ENCODE measurements around the gene GATAD2A. TPM values are rescaled to one million over a fixed set of nuclear protein-coding genes. Genes with fewer than 3 reads are reported as not detected.

Gene GATAD2A
- total RNA-seq, 2 experiments from 2014 or later: 123 to 139 TPM

DNA sequence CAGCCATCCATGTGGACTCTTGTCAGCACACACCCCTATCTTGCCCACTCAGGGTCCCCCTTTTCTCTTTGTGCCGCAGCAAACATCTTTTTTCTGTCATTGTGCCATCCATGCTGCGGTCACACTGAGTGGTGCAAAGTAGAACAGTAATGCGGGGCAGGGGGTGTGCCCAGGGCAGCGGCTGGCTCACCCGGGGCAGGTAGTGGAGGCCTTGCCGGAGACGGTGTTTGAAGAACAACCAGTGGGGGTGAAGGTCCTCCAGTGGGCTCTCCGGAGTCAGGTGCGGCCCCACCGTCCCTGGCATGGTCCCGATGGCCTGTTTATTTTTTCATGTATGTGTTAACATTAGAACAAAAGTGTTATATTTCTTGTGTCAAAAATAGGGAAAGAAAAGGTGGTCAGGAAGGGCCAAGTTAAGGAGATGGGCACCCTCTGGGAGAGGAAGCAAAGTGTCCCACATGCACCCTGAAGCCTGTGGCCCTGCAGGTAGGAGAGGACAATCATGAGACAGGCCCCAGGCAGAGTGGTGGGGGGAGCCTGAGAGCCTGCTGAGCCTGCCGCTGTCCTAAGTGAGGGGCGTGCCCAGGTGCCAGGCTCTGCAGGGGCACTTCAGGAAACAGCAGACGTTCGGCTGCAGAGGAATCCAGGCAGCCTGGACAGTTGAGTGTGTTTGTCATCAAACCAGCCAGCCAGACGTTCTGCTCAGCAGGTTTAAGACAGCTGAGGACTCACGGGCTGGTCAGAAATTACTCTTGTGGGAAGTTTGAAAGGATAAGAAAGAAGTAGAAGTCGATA is 97.5 kb downstream of the GATAD2A start:
- Mint-ChIP-seq H3K27me3 (no peaks in the 10 kb centered on the region), H3K27ac (peak overlapping the region; percentile 20), H3K4me3 (no peak overlapping the region), H3K9me3 (ENCODE audit: low read depth) (no peaks in the 10 kb centered on the region), H3K4me1 (no peaks in the 10 kb centered on the region), H3K36me3 (ENCODE audit: low read depth) (peaks cover 41% of the 10 kb centered on the region)
- DNase-seq (no peak), ATAC-seq (no peak)
- CTCF ChIA-PET: interaction anchor here (2.1 kb wide), 1 partner anchor 12 kb away, joined by 7 read pairs; no protein-coding TSS in a partner anchor
- POLR2A ChIA-PET: no interaction called here
- intact Hi-C loops (cut with DNase I, micrococcal nuclease): no loop called here

DNA sequence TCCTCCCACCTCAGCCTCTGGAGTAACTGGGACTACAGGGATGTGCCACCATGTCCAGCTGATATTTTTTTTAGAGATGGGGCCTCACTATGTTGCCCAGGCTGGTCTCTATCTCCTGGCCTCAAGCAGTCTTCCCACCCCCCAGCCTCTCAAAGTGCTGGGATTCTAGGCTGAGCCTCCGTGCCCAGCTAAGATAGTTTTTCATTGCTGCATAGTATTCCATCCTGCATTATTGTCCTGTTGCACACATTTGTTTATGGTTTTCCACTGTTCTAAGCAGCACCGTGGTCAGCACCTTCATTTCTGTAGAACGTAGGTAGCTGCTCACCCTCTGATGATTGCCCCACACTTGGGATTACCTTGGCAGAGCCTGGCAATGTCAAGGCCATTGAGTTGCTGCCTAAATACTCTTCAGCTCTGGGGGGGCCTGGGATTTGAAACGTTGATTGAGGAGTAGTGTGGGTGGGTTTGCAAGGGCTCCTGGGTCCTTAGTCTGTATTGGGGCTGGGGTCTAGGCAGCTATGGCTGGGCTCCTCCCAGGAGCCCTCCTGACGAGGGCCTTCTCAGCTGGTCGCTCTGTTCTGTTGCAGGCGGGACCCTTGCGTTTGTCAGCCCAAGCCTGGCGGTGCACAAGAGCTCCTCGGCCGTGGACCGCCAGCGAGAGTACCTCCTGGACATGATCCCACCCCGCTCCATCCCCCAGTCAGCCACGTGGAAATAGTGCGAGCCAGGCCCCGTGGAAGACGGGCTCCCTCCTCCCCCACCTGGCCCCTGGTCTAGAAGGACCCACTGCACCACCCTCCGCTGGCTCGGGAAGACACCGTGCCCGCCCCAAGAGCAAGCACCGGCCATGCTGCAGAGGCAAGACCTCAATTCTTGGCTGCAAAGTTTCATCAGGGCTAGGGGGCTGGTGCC is 99.5 kb downstream of the GATAD2A start:
- ChIA-PET POLR2A (no interaction called here), CTCF (interaction anchor here (2.1 kb wide), 1 partner anchor 14 kb away, joined by 7 read pairs; no protein-coding TSS in a partner anchor)
- peaks cover 37% of the 10 kb centered on the region for H3K36me3 Mint-ChIP-seq (ENCODE audit: low read depth)
- ATAC-seq (no peak), DNase-seq (no peak)
- intact Hi-C loops (cut with DNase I, micrococcal nuclease): no loop called here
- no peaks in the 10 kb centered on the region for H3K9me3 Mint-ChIP-seq (ENCODE audit: low read depth)
- H3K4me1 Mint-ChIP-seq: no peaks in the 10 kb centered on the region
- H3K4me3 Mint-ChIP-seq: no peak overlapping the region
- no peaks in the 10 kb centered on the region for H3K27me3 Mint-ChIP-seq
- H3K27ac Mint-ChIP-seq: no peak overlapping the region

- no peaks in the 10 kb centered on the region for H3K9me3 Mint-ChIP-seq (ENCODE audit: low read depth)
- ChIA-PET POLR2A (no interaction called here), CTCF (no interaction called here)
- DNase-seq (no peak), ATAC-seq (no peak)
- intact Hi-C loops (cut with DNase I, micrococcal nuclease): no loop called here
- no peak overlapping the region for H3K4me3 Mint-ChIP-seq
- no peaks in the 10 kb centered on the region for H3K27me3 Mint-ChIP-seq
- H3K36me3 Mint-ChIP-seq (ENCODE audit: low read depth): peaks cover 35% of the 10 kb centered on the region
- no peaks in the 10 kb centered on the region for H3K4me1 Mint-ChIP-seq
- H3K27ac Mint-ChIP-seq: no peak overlapping the region
These were observed 100.3 kb downstream of the GATAD2A start for GRCh38 chr19:19505669-19506326.

DNA sequence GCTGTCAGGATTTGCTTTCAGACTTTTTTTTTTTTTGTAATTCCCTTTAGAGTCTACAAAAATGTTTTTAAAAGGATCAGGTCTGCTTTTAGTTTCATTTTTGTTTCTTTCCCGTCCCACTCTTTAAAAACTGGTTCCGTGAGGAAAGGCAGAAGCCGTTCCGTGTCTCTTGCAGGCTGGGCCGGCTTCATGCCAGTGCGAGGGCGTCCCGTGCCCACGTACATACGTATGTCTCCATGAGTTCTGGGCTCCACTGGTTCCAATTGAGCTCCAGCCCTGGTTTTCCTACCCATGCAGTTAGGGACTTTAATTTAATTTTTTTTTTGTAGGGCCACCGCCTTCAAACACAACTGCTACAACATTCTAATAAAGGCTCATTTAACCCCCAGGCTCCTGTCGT is 101.1 kb downstream of the GATAD2A start:
- intact Hi-C loops (cut with DNase I, micrococcal nuclease): no loop called here
- H3K27me3 Mint-ChIP-seq: no peaks in the 10 kb centered on the region
- ChIA-PET POLR2A (no interaction called here), CTCF (interaction anchor here (0.6 kb wide), 1 partner anchor 90 kb away, joined by 3 read pairs; no protein-coding TSS in a partner anchor)
- ATAC-seq (no peak), DNase-seq (no peak)
- peak overlapping the region; percentile 25 for H3K27ac Mint-ChIP-seq
- no peak overlapping the region for H3K4me3 Mint-ChIP-seq
- no peaks in the 10 kb centered on the region for H3K9me3 Mint-ChIP-seq (ENCODE audit: low read depth)
- H3K36me3 Mint-ChIP-seq (ENCODE audit: low read depth): peaks cover 30% of the 10 kb centered on the region
- no peaks in the 10 kb centered on the region for H3K4me1 Mint-ChIP-seq

- POLR2A ChIA-PET: no interaction called here
- intact Hi-C loops (cut with DNase I, micrococcal nuclease): no loop called here
- no peak for DNase-seq
- no peaks in the 10 kb centered on the region for H3K27me3 Mint-ChIP-seq
- peaks cover 23% of the 10 kb centered on the region for H3K36me3 Mint-ChIP-seq (ENCODE audit: low read depth)
- no peak for ATAC-seq
- no peaks in the 10 kb centered on the region for H3K4me1 Mint-ChIP-seq
- no peak overlapping the region for H3K27ac Mint-ChIP-seq
- CTCF ChIA-PET: no interaction called here
- H3K9me3 Mint-ChIP-seq (ENCODE audit: low read depth): no peaks in the 10 kb centered on the region
- H3K4me3 Mint-ChIP-seq: no peak overlapping the region
These were observed 101.9 kb downstream of the GATAD2A start for GRCh38 chr19:19507354-19507753.

DNA sequence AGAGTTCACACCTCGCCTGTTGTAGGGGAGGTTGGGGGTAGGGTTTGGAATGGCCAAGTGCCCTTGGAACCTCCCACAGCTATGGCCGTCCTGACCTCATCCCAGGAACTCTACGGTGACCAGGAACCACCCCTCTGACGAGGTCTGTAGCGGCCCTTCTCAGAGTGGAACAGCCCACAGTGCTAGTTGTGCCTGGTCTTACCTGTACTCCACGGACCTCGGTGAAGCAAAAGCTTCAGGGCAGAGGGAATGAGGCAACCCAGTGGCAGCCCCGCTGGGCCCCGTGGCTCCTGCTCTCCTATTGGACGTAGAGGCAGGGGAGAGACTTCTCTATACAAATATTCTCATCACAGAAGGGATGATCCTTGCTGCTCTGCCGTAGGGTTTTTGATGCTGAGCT is 102.7 kb downstream of the GATAD2A start:
- CTCF ChIA-PET: interaction anchor here (0.7 kb wide), 1 partner anchor 487 kb away, joined by 3 read pairs; no protein-coding TSS in a partner anchor
- no peaks in the 10 kb centered on the region for H3K9me3 Mint-ChIP-seq (ENCODE audit: low read depth)

GRCh38 chr19:19510432-19510831 is 105.0 kb downstream of the GATAD2A start:
- peaks cover 2% of the 10 kb centered on the region for H3K4me1 Mint-ChIP-seq
- H3K36me3 Mint-ChIP-seq (ENCODE audit: low read depth): peaks cover 14% of the 10 kb centered on the region
- POLR2A ChIA-PET: no interaction called here
- DNase-seq (no peak), ATAC-seq (no peak)
- no peaks in the 10 kb centered on the region for H3K9me3 Mint-ChIP-seq (ENCODE audit: low read depth)
- intact Hi-C loops (cut with DNase I, micrococcal nuclease): no loop called here
- H3K27me3 Mint-ChIP-seq: no peaks in the 10 kb centered on the region
- no peak overlapping the region for H3K4me3 Mint-ChIP-seq
- CTCF ChIA-PET: interaction anchor here (0.7 to 1.6 kb wide), 3 partner anchors 31 to 109 kb away, joined by 3 to 4 read pairs (median 3); no protein-coding TSS in a partner anchor
- H3K27ac Mint-ChIP-seq: no peak overlapping the region

More for the DNA sequence above, 102.7 kb downstream of the GATAD2A start:
- Mint-ChIP-seq H3K36me3 (ENCODE audit: low read depth) (peaks cover 15% of the 10 kb centered on the region), H3K27me3 (no peaks in the 10 kb centered on the region), H3K4me3 (no peak overlapping the region), H3K4me1 (no peaks in the 10 kb centered on the region), H3K27ac (no peak overlapping the region)
- POLR2A ChIA-PET: no interaction called here
- no peak for DNase-seq
- no peak for ATAC-seq
- intact Hi-C loops (cut with DNase I, micrococcal nuclease): no loop called here

- Mint-ChIP-seq H3K4me3 (no peak overlapping the region), H3K27me3 (no peaks in the 10 kb centered on the region), H3K36me3 (ENCODE audit: low read depth) (peaks cover 3% of the 10 kb centered on the region), H3K4me1 (peaks cover 12% of the 10 kb centered on the region), H3K27ac (no peak overlapping the region), H3K9me3 (ENCODE audit: low read depth) (no peaks in the 10 kb centered on the region)
- POLR2A ChIA-PET: interaction anchor here (0.6 to 1.1 kb wide), 3 partner anchors 62 to 191 kb away, joined by 3 to 4 read pairs (median 3); no protein-coding TSS in a partner anchor
- ATAC-seq (no peak), DNase-seq (no peak)
- intact Hi-C loops (cut with DNase I, micrococcal nuclease): no loop called here
- CTCF ChIA-PET: interaction anchor here (0.7 to 3.5 kb wide), 2 partner anchors 23 to 638 kb away, joined by 4 to 11 read pairs; no protein-coding TSS in a partner anchor
These were observed 108.2 kb downstream of the GATAD2A start for GRCh38 chr19:19513682-19514081.

GRCh38 chr19:19514215-19514657 is 108.8 kb downstream of the GATAD2A start:
- no peak for ATAC-seq
- no peaks in the 10 kb centered on the region for H3K9me3 Mint-ChIP-seq (ENCODE audit: low read depth)
- H3K4me1 Mint-ChIP-seq: peaks cover 15% of the 10 kb centered on the region
- POLR2A ChIA-PET: interaction anchor here (0.6 to 1.1 kb wide), 2 partner anchors 63 to 129 kb away, joined by 3 read pairs; no protein-coding TSS in a partner anchor
- intact Hi-C loops (cut with DNase I, micrococcal nuclease): no loop called here
- no peaks in the 10 kb centered on the region for H3K27me3 Mint-ChIP-seq
- no peak for DNase-seq
- CTCF ChIA-PET: interaction anchor here (0.7 to 3.5 kb wide), 2 partner anchors 24 to 638 kb away, joined by 4 to 11 read pairs; no protein-coding TSS in a partner anchor
- peak overlapping the region; percentile 21 for H3K4me3 Mint-ChIP-seq
- H3K27ac Mint-ChIP-seq: no peak overlapping the region
- peaks cover 5% of the 10 kb centered on the region for H3K36me3 Mint-ChIP-seq (ENCODE audit: low read depth)

- no peaks in the 10 kb centered on the region for H3K9me3 Mint-ChIP-seq (ENCODE audit: low read depth)
- no peaks in the 10 kb centered on the region for H3K27me3 Mint-ChIP-seq
- DNase-seq: no peak
- ATAC-seq: no peak
- ChIA-PET POLR2A (interaction anchor here (1.0 to 1.7 kb wide), 3 partner anchors 13 to 27 kb away, joined by 3 to 7 read pairs (median 4); partner anchors contain the start of gene YJEFN3), CTCF (interaction anchor here (0.6 to 2.2 kb wide), 6 partner anchors 17 to 365 kb away, joined by 3 to 7 read pairs (median 4); no protein-coding TSS in a partner anchor)
- peaks cover 19% of the 10 kb centered on the region for H3K4me1 Mint-ChIP-seq
- peak within 1 kb of the TSS; percentile 92 for H3K27ac Mint-ChIP-seq
- H3K4me3 Mint-ChIP-seq: peak within 1 kb of the TSS; percentile 83
- H3K36me3 Mint-ChIP-seq (ENCODE audit: low read depth): peaks cover 13% of the 10 kb centered on the region
- intact Hi-C loops (cut with DNase I, micrococcal nuclease): no loop called here
These were observed 109.6 kb downstream of the GATAD2A start, which contains the start of gene TSSK6 for GRCh38 chr19:19514881-19515641. Gene TSSK6 (minus strand): TSS chr19:19515548. CDS start chr19:19515427, 121 bp downstream.

Measured in activated CD4-positive, alpha-beta T cell treated with anti-CD3 and anti-CD28 coated beads for 36 hours (primary cell).